SH-SY5Y (cell line): ENCODE measurements around the gene RNGTT.

Experiments
- GATA2 ChIP-seq: IDR thresholded peaks from 2 replicates; pipeline ENCODE4 v1.6.1; 2011; ENCODE audit warnings: mild to moderate bottlenecking, low read depth, low read length
- GATA3 ChIP-seq: IDR thresholded peaks from 2 replicates; pipeline ENCODE4 v1.6.1; 2011; ENCODE audit warnings: low read depth, mild to moderate bottlenecking, low read length, moderate library complexity

RNGTT gene

GRCh38 chr6:88984606-88985005 is 21.2 kb upstream of the RNGTT start:
- TF ChIP-seq GATA3: no peak
- TF ChIP-seq GATA2: no peak

- TF ChIP-seq GATA2 (no peak), GATA3 (no peak)
Measured at GRCh38 chr6:88984152-88984551, 20.7 kb upstream of the RNGTT start.

- no peak for TF ChIP-seq GATA3
- no peak for TF ChIP-seq GATA2
Measured at GRCh38 chr6:88983532-88983931, 20.1 kb upstream of the RNGTT start.

- TF ChIP-seq GATA2 (no peak), GATA3 (no peak)
Measured at GRCh38 chr6:88982720-88983119, 19.3 kb upstream of the RNGTT start.

GRCh38 chr6:88975369-88975768 is 12.0 kb upstream of the RNGTT start:
- TF ChIP-seq GATA2 (no peak), GATA3 (no peak)

- TF ChIP-seq GATA3 (no peak), GATA2 (no peak)
Measured at GRCh38 chr6:88972504-88973423, 9.3 kb upstream of the RNGTT start.

GRCh38 chr6:88970301-88970700 is 6.9 kb upstream of the RNGTT start:
- no peak for TF ChIP-seq GATA2
- TF ChIP-seq GATA3: no peak

- TF ChIP-seq GATA2 (no peak), GATA3 (no peak)
Measured at GRCh38 chr6:88967891-88968290, 4.5 kb upstream of the RNGTT start.

- TF ChIP-seq GATA2 (no peak), GATA3 (no peak)
Measured at GRCh38 chr6:88965691-88966090, 2.3 kb upstream of the RNGTT start.

- TF ChIP-seq GATA3 (no peak), GATA2 (no peak)
Measured at GRCh38 chr6:88964509-88964908, 1.1 kb upstream of the RNGTT start.

GRCh38 chr6:88958842-88959241 is 4.6 kb downstream of the RNGTT start:
- TF ChIP-seq GATA2: no peak
- TF ChIP-seq GATA3: no peak

GRCh38 chr6:88953550-88954386 is 9.7 kb downstream of the RNGTT start:
- TF ChIP-seq GATA2 (no peak), GATA3 (no peak)

GRCh38 chr6:88952065-88952704 is 11.2 kb downstream of the RNGTT start:
- TF ChIP-seq GATA2: no peak
- TF ChIP-seq GATA3: no peak

- no peak for TF ChIP-seq GATA3
- no peak for TF ChIP-seq GATA2
Measured at GRCh38 chr6:88945415-88946008, 17.9 kb downstream of the RNGTT start.
